ENCODE results near the gene OTOG.
"Not testable (repeated sequence)": the region's sequence is repeated elsewhere in the genome, so short reads cannot be mapped to it uniquely, and the experiment has no call there.

Gene OTOG

GRCh38 chr11:17606233-17607082 lies 59.4 kb downstream of the OTOG start:
- DNase-seq: no peak

GRCh38 chr11:17607083-17607429 lies 60.0 kb downstream of the OTOG start:
- no peak for DNase-seq

- no peak for DNase-seq
Measured at GRCh38 chr11:17607591-17608570, 60.8 kb downstream of the OTOG start.

GRCh38 chr11:17608821-17609220 lies 61.8 kb downstream of the OTOG start:
- no peak for DNase-seq

GRCh38 chr11:17609291-17610084 lies 62.4 kb downstream of the OTOG start:
- no peak for DNase-seq

- no peak for DNase-seq
Measured at GRCh38 chr11:17610085-17610894, 63.2 kb downstream of the OTOG start.

GRCh38 chr11:17611049-17611448 lies 64.0 kb downstream of the OTOG start:
- no peak for DNase-seq

- no peak for DNase-seq
Measured at GRCh38 chr11:17611503-17612220, 64.6 kb downstream of the OTOG start.

- no peak for DNase-seq
Measured at GRCh38 chr11:17612221-17613188, 65.4 kb downstream of the OTOG start.

- no peak for DNase-seq
Measured at GRCh38 chr11:17613428-17613962, 66.4 kb downstream of the OTOG start.

- DNase-seq: no peak
Measured at GRCh38 chr11:17613983-17614382, 66.9 kb downstream of the OTOG start.

- DNase-seq: not testable (repeated sequence)
Measured at GRCh38 chr11:17622711-17623110, 75.7 kb downstream of the OTOG start.

GRCh38 chr11:17629113-17629512 lies 82.1 kb downstream of the OTOG start:
- DNase-seq: no peak

- DNase-seq: no peak
Measured at GRCh38 chr11:17630936-17631335, 83.9 kb downstream of the OTOG start.

- no peak for DNase-seq
Measured at GRCh38 chr11:17631702-17632365, 84.8 kb downstream of the OTOG start.

- DNase-seq: no peak
Measured at GRCh38 chr11:17633279-17633986, 86.4 kb downstream of the OTOG start.

GRCh38 chr11:17633987-17634775 lies 87.1 kb downstream of the OTOG start:
- DNase-seq: no peak

Measured in fibroblast of skin of scalp (primary cell).